Activated T-cell treated with anti-CD3 and anti-CD28 coated beads, Interleukin-2, amount 50 U/mL, for 72 hours (primary cell): Measurements from ENCODE around the gene LDLRAD1. TPM values are rescaled to one million over a fixed set of nuclear protein-coding genes. Genes with fewer than 3 reads are reported as not detected.
A peak's percentile ranks its signal among the peaks of the same experiment; 100 is the strongest.

Experiments
- ATAC-seq, 2 donors: fragments of 150-1000 bp; cut with Tn5 transposase; replicated peaks in 1 of 2; 2 replicates each; pipeline ENCODE4 v1.10.0; 2021; ENCODE audit warnings: moderate library complexity in 2 of 2, mild to moderate bottlenecking in 1 of 2
- DNase-seq, 2 donors: peaks; one replicate each; pipeline ENCODE4 v3.0.0; 2021 to 2022; ENCODE audit warnings: mixed read lengths in 1 of 2
- H3K27ac Mint-ChIP-seq: one replicate; pipeline ENCODE4 v1.8.0; 2022; ENCODE audit warnings: mild to moderate bottlenecking, moderate library complexity, mixed read lengths
- H3K27me3 Mint-ChIP-seq: one replicate; pipeline ENCODE4 v1.8.0; 2022; ENCODE audit warnings: low read depth, mixed read lengths
- H3K36me3 Mint-ChIP-seq, 2 donors: one replicate each; pipeline ENCODE4 v1.8.0; 2022; ENCODE audit warnings: mixed read lengths in 2 of 2, mild to moderate bottlenecking in 1 of 2; ENCODE audit not compliant: insufficient read depth in 2 of 2
- H3K4me1 Mint-ChIP-seq: one replicate; pipeline ENCODE4 v1.8.0; 2022; ENCODE audit warnings: low read depth, mixed read lengths
- H3K4me3 Mint-ChIP-seq, 2 donors: one replicate each; pipeline ENCODE4 v1.8.0; 2022; ENCODE audit warnings: mild to moderate bottlenecking in 2 of 2, mixed read lengths in 2 of 2, moderate library complexity in 2 of 2
- H3K9me3 Mint-ChIP-seq, 2 donors: one replicate each; pipeline ENCODE4 v1.8.0; 2022; ENCODE audit warnings: mixed read lengths in 2 of 2
- total RNA-seq, 2 donors: library from RNA; stranded (reverse); gene quantifications; one replicate each; pipeline ENCODE4 v1.2.3, GENCODE V29; 2022

Gene LDLRAD1
- total RNA-seq, 2 donors from 2014 or later = not detected

DNA sequence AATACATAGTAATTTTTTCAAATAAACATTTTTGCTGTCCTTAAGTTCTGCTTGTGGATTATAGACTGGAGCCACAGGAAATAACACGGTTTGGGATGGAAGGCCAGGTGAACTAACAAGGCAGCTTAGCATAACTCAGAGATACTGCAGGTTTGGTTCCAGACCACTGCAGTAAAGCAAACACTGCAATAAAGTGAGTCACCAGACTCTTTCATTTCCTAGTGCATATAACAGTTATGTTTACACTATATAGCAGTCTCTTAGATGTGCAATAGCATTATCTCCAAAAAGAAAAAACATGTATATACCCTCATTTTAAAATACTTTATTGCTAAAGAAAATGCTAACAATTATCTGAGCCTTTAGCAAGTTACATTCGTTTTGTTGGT is 49.9 kb downstream of the LDLRAD1 start:
- Mint-ChIP-seq H3K27ac (no peak overlapping the region), H3K36me3 (peaks cover 0 to 21% of the 10 kb centered on the region in 2 donors), H3K9me3 (no peaks in the 10 kb centered on the region), H3K27me3 (no peaks in the 10 kb centered on the region), H3K4me1 (peaks cover 5% of the 10 kb centered on the region), H3K4me3 (no peak overlapping the region)
- ATAC-seq = no peak
- no peak for DNase-seq

DNA sequence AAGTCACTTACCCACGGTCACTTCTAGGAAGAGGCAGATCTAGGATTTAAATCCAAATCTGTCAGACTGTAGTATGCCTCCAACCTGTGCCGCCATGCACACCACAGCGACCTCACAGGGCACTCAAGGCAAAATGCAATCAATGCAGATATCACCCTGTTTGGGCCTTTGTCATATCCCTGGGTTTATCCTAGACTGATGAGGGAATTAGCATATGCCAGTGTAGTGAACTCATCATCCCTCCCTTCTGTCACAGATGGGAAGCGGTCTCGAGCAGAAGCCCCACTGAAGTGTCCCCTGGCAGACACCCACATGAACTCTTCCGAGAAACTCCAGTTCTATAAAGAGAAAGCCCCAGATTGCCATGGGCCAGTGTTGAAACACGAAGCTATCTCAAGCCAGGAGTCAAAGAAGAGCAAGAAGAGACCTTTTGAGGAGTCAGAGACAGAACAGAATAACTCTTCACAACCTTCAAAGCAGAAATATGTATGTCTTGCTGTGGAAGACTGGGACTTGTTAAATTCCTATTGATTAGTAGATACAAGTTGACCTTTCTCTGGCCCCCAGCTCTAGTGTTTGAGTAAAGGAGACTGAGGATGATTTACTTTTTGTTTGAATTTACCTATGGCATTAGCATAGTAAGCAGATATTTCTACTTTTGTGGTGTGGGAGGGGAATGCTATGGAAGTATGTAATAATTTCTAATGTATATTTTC is 50.4 kb downstream of the LDLRAD1 start:
- DNase-seq (no peak), ATAC-seq (no peak)
- peaks cover 0 to 24% of the 10 kb centered on the region in 2 donors for H3K36me3 Mint-ChIP-seq
- H3K4me3 Mint-ChIP-seq = no peak overlapping the region
- H3K27me3 Mint-ChIP-seq = no peaks in the 10 kb centered on the region
- H3K4me1 Mint-ChIP-seq = peaks cover 5% of the 10 kb centered on the region
- H3K9me3 Mint-ChIP-seq = no peaks in the 10 kb centered on the region
- no peak overlapping the region for H3K27ac Mint-ChIP-seq

DNA sequence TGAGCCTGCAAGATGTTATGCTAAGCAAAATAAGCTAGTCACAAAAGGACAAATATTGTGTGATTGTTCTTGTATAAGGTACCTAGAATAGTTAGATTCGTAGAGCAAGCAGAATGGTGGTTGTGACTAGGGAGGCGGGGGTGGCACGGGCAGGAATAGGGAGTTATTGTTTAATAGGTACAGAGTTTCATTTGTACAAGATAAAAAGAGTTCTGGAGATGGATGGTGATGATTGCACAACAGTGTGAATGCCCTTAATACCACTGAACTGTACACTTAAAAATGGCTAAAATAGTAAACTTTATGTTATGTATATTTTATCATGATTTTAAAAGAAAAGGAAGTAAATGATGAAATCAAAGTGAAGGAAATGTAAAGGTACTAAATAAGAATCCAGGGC is 51.2 kb downstream of the LDLRAD1 start:
- Mint-ChIP-seq H3K4me3 (no peak overlapping the region), H3K9me3 (no peaks in the 10 kb centered on the region), H3K4me1 (peaks cover 2% of the 10 kb centered on the region), H3K27me3 (no peaks in the 10 kb centered on the region), H3K36me3 (peaks cover 0 to 27% of the 10 kb centered on the region in 2 donors), H3K27ac (no peak overlapping the region)
- DNase-seq (no peak), ATAC-seq (no peak)

DNA sequence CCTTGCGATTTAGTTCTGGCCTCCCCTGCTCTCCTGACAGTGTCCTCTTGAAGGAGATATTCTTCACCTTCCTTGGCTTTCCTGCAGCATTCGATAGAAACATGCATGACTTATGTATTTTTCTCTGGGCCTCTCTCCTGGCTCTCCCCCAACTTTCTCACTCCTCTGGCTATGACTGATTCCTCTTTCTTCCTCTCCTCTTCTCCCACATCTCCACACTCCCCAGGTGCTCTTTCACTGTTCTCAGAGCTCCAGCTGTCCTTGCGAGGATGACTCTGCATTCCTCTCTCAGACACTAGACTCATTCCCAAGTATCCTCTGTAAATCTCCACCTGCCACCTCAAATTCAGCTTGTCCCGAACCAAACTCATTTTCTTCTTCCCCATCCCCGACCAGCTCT is 53.9 kb downstream of the LDLRAD1 start:
- Mint-ChIP-seq H3K27me3 (no peaks in the 10 kb centered on the region), H3K4me1 (no peaks in the 10 kb centered on the region), H3K36me3 (peaks cover 0 to 23% of the 10 kb centered on the region in 2 donors), H3K4me3 (no peak overlapping the region), H3K9me3 (no peaks in the 10 kb centered on the region), H3K27ac (no peak overlapping the region)
- ATAC-seq = no peak
- DNase-seq = no peak

DNA sequence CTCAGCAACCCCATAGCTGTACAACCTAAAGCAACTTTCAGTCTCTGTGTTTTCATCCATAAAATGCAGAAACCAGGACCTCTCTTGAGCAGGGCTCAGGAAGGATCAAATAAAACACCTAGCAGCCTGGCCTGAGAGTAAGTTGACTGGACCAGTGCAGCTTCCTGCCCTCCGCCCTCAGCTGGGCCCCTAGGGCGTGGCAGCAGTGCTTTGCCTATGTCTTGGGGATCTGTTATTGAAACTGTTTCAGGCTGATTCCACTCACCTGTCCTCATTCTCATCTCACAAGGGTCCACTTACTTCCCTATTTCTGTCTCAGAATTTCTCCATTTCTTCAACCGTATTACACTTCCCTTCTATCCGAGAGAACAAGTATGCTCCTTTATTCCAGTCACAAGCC is 54.5 kb downstream of the LDLRAD1 start:
- Mint-ChIP-seq H3K4me3 (no peak overlapping the region), H3K9me3 (no peaks in the 10 kb centered on the region), H3K27me3 (no peaks in the 10 kb centered on the region), H3K4me1 (no peaks in the 10 kb centered on the region), H3K27ac (no peak overlapping the region), H3K36me3 (peaks cover 0 to 19% of the 10 kb centered on the region in 2 donors)
- ATAC-seq (no peak), DNase-seq (no peak)

DNA sequence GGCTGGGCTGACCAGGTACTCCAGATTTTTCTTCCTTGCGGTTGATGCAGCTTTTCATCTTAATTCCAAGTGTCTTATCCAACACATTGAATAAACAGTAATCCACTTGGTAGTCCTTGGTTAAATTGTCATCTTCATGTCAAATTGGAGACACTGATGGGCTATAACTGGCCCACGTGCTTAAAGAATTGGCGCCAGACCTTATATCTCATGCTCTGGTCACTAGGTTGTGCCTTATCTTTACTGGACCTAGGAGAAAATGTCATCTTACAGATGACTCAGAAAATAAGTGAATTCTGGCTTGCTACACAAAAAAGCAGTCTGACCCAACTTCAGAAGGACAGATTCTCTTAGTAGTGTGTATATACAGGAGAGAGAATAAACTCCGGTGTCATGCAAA is 55.6 kb downstream of the LDLRAD1 start:
- ATAC-seq (no peak), DNase-seq (no peak)
- H3K4me3 Mint-ChIP-seq = no peak overlapping the region
- H3K27ac Mint-ChIP-seq = no peak overlapping the region
- H3K4me1 Mint-ChIP-seq = peaks cover under 1% of the 10 kb centered on the region
- no peaks in the 10 kb centered on the region for H3K27me3 Mint-ChIP-seq
- peaks cover under 1 to 18% of the 10 kb centered on the region in 2 donors for H3K36me3 Mint-ChIP-seq
- H3K9me3 Mint-ChIP-seq = no peaks in the 10 kb centered on the region

DNA sequence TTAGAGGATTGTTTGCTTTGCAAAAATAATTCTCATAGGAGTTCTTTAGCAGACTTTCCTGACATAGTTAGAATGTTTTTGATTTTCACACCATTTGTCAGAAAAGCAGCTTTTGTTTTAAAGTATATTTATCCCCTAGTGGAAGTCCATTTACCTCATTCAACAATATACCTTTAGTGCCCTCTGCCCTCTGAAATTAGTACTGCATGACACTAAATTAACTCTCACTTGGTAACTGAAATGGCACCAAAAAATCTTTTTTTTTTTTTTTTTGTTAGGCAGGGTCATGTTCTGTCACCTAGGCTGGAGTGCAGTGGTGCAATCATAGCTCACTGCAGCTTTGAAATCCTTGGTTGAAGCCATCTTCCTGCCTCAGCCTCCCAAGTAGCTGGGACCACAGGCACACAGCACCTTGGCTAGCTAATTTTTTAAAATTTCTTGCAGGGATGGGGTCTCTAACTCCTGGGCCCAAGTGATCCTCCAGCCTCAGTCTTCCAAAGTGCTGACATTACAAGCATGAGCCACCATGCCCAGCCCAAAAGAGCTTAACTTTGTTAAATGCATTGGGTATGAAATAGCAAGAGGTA is 58.2 kb downstream of the LDLRAD1 start:
- ATAC-seq = peak; percentile 45 to 49
- DNase-seq = peak in 1 of 2 donors; percentile 14
- no peaks in the 10 kb centered on the region for H3K9me3 Mint-ChIP-seq
- no peak overlapping the region for H3K4me3 Mint-ChIP-seq
- peaks cover 1 to 18% of the 10 kb centered on the region in 2 donors for H3K36me3 Mint-ChIP-seq
- H3K27me3 Mint-ChIP-seq = no peaks in the 10 kb centered on the region
- peaks cover 9% of the 10 kb centered on the region for H3K4me1 Mint-ChIP-seq
- no peak overlapping the region for H3K27ac Mint-ChIP-seq

Other genes starting within 250 kb of the LDLRAD1 start
- gene NDC1, start 179.9 kb downstream of the LDLRAD1 start, total RNA-seq = 10 to 100 TPM; 17.1 to 22.8 TPM
- 10 to 100 TPM; 33.7 to 48.5 TPM for gene YIPF1, start 128.4 kb downstream of the LDLRAD1 start, total RNA-seq
- gene DIO1, start 124.0 kb downstream of the LDLRAD1 start, total RNA-seq = not detected
- 10 to 100 TPM; 59.6 to 68.3 TPM for gene IFT25, start 72.5 kb downstream of the LDLRAD1 start, total RNA-seq
- gene LRRC42, start 71.8 kb downstream of the LDLRAD1 start, total RNA-seq = 10 to 100 TPM; 39.0 to 40.3 TPM
- 100 to 1,000 TPM; 148 to 179 TPM for gene TMEM59, start 35.0 kb upstream of the LDLRAD1 start, total RNA-seq
- 10 to 100 TPM; 13.8 to 17.0 TPM for gene TCEANC2, start 35.4 kb upstream of the LDLRAD1 start, total RNA-seq
- not detected for gene CDCP2, start 134.8 kb upstream of the LDLRAD1 start, total RNA-seq
- gene CYB5RL, start 181.8 kb upstream of the LDLRAD1 start, total RNA-seq = 10 to 100 TPM in 1 of 2 donors, 1 to 10 TPM in 1; 8.4 to 14.0 TPM
- gene MRPL37, start 182.0 kb upstream of the LDLRAD1 start, total RNA-seq = 100 to 1,000 TPM; 150 to 166 TPM